Measurements from ENCODE around the gene NDFIP1.

DNA sequence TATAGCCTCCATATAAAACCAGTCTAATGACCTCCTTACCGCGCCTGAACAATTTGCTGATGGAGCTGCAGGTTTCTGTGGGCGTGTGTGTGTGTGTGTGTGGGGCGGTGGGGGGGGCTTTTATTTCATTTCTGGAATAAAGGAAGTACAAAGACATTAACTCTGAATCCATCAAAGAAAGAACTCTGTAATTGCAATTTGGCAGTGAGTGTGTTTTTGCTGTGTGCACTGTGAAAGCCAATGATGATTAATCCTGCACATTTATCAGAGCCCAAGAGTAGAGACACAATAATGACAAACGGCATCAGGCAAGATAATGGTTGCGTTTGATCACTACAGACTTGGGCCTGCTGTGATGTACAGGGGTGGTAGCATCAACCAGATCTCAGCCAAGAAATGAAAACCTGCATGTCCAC, 29.3 kb upstream of the NDFIP1 start:
- TF ChIP-seq, protein P1, sequence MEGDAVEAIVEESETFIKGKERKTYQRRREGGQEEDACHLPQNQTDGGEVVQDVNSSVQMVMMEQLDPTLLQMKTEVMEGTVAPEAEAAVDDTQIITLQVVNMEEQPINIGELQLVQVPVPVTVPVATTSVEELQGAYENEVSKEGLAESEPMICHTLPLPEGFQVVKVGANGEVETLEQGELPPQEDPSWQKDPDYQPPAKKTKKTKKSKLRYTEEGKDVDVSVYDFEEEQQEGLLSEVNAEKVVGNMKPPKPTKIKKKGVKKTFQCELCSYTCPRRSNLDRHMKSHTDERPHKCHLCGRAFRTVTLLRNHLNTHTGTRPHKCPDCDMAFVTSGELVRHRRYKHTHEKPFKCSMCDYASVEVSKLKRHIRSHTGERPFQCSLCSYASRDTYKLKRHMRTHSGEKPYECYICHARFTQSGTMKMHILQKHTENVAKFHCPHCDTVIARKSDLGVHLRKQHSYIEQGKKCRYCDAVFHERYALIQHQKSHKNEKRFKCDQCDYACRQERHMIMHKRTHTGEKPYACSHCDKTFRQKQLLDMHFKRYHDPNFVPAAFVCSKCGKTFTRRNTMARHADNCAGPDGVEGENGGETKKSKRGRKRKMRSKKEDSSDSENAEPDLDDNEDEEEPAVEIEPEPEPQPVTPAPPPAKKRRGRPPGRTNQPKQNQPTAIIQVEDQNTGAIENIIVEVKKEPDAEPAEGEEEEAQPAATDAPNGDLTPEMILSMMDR (IDR thresholded peaks at IDR 0.05), result no peak
- no peak for TF ChIP-seq POLR2A (IDR thresholded peaks at IDR 0.05)

Measured in uterus (tissue), 2 donors.